8988T (cell line): ENCODE results near the gene MICB.

Source experiments
- DNase-seq: peaks from one replicate; pipeline ENCODE4 v3.0.0; 2011

The MICB gene

DNA sequence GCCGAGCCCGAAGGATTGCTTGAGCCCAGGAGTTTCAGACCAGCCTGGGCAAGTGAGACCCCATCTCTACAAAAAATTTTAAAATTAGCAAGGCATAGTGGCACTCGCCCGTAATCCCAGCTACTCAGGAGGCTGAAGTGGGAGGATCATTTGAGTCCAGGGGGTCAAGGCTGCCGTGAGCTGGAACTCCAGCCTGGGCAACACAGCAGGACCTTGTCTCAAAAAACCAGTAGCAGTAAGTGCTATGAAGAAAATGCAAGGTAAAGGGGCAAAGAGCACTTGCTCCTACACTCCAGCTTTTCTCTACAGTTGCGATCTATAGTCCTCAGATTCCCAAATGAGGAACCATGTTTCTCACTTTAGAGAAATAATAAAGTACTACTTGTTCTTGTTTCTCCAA, 45.7 kb downstream of the MICB start:
- DNase-seq = no peak

DNA sequence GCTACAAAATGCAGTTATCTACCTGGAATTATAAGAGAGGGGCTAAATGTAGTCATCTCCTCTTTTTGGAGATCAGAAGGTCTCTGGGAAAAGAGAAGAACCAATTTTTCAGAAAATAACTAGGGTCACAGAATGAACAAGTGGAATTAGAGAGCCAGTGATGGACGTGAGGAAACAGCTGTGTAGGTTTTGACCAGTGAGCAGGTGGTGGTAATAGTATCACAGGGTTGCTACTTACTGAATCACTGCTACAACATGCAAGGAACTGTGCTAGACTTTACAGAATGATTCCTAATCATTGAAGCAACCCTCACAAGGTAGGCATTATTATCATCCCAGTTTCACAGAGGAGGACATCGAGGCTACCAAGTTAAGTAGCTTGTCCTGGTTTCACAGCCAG, 46.7 kb downstream of the MICB start:
- DNase-seq = no peak

DNA sequence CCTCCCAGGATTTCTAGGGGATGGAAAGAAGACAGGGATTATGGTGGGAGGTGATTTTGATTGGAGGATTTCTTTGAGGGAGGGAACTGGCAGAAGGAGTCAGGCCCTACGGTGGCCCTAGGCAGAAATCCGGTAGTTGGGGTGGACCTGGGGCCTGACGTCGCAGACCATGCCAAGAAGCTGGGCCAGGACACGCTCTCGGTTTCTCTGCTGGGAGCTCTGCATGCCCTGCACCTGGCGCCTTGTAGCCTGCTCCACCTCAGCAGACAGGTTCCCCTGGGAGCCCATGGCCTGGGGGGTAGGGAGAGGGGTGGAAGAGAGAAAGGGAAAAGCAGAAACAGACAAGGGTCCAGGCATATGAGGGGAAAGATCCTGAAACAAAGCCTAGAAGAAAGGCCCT, 47.3 kb downstream of the MICB start:
- DNase-seq = no peak

DNA sequence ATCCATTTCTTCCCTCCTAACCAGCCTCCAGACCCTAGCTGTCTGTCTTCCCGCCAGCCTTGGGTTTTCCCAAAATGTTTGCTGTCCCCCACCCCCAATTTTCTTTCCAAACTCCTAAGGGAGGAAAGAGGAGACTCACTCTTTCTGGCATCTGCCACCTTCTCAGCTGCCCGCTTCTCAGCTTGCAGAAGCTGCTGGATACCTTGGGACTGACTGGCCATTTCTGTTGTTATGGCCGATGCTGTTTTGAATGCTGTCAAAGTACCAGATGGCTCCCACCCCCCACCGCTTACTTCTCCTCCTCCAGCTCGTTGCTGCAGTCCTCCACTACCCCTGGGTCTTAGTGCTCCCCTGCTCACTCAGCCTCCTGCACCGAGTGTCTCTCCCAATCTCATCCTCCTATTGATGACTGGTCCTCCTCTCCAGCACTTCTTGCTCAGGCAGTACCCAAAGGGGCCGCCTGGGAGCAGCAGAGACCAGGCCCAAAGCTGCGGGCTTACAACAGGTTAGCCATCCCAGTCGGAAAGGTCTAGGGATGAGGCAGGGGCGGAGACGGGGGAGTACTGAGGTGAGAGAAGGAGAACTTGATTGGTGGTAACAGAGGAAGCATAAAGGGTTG, 48.5 kb downstream of the MICB start, which contains the start of gene ATP6V1G2:
TSS of gene ATP6V1G2 (minus strand) at position 270 of the 619 bp plus-strand sequence. CDS start at position 221, 49 bp downstream.
- no peak for DNase-seq

DNA sequence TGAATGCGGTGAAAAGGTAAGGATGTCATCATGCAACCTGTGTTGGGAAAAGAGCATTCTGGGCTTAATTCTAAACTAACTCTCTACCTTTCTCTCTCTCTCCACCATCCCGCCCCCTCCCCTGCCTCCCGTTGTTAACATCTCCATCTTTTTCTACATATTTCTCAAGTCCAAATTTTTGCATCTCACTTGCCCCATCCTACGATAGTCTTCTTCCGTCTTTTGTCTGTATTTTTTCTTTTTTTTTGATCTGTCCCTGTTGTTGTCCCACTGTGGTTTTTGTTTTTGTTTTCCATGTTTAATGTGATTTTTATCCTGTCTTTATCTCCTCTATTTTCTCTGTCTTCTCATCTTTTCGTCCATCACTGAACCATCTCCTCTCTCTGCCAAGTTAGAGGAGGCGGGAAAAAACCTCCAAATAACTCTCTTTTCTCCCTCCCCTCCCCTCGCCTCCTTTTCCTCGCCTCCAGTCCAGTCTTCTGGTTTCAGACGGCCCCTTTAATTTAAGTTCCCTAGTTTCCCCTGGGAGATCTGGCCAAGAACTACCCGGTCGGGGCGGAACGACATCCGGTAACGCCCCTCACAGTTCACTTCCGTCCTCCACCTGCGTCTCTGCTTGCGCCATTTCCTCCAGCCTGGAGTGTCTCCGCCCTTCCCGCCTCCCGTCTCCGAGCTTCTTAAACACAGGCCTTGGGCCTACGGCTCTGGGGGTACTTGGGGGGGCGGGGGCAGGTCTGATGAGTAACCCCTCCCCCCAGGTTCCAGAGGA, 49.2 kb downstream of the MICB start, which contains the start of gene NFKBIL1:
TSS of gene NFKBIL1 (plus strand) at position 651 of the 769 bp plus-strand sequence. CDS start at position 738, 87 bp downstream.
- DNase-seq = peak; percentile 73

DNA sequence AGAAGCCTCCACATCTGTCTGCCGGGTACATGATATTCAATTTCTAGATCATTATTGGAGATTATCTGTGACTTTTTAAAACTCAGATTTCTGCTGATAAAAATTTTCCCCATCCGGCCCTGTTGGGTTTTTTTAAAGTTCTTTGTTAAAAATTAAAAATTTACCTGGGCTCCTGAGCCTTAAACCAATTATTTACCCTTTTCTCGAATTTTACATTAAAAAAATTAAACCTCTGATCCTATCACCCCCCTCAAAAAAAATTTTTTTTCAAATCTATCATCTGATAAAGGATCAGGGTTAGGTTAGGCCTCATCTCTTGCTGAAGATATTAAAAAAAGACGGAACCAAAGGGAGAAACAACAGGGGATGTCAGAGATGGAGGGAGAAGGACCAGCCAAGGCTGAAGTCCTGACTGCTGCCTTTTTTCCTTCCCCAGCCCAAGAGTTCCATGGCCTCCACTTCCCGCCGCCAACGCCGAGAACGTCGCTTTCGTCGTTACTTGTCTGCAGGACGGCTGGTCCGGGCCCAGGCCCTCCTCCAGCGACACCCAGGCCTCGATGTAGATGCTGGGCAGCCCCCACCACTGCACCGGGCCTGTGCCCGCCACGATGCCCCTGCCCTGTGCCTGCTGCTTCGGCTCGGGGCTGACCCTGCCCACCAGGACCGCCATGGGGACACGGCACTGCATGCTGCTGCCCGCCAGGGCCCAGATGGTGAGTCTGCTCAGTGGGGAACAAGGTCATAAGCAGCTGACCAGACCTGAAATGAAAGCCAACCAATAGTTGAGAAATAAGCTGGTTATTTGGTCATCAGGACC, 50.0 kb downstream of the MICB start:
- no peak for DNase-seq

DNA sequence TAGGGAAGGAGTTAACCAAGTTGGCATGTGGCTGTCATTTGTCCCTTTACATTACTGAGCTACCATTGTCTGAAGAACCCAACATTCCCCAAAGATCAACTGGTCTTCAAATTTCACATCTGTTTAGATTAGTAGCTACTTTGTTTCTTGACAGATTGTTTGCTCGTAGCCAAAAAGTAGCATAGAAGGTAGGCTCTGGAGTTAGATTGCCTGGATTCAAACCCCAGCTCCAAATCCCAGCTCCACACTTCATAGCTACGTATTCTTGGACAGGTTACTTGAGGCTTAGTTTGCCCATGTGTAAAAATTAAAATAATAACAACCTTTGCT, 50.6 kb downstream of the MICB start:
- DNase-seq = no peak

DNA sequence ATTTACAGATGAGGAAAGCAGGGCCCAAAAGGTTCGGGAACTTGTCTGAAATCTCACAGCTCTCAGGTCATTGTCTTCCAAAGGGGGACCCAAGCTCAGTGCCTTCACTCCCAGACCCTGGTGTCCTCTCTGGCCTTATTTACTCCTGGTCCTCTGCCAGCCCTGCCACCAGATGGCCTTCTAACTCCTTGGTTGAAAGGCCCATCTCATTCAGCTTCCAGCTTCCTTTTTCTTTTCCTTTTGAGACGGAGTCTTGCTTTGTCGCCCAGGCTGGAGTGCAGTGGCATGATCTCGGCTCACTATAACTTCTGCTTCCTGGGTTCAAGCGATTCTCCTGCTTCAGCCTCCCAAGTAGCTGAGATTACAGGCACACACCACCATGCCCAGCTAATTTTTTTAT, 53.4 kb downstream of the MICB start:
- DNase-seq = peak; percentile 65

DNA sequence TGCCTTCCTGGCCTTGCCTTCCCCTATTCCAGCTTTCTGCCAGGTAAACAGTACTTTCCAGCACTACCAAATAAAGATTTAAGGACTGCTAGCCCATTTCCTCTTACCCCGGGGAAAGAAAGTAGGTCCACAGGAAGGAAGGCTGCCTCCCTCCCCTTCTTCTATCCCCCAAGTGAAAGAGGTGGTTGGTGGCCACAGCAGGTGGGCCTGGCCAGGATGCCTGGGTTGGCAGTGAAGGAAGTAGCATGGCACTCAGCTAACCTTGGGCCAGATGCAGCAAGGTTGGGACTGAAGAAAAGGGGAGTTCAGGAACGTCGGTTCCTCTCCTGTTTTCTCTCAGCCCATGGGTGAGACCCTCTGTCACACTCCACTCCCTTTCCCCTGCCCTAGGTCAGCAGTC, 58.4 kb downstream of the MICB start:
- DNase-seq = no peak

DNA sequence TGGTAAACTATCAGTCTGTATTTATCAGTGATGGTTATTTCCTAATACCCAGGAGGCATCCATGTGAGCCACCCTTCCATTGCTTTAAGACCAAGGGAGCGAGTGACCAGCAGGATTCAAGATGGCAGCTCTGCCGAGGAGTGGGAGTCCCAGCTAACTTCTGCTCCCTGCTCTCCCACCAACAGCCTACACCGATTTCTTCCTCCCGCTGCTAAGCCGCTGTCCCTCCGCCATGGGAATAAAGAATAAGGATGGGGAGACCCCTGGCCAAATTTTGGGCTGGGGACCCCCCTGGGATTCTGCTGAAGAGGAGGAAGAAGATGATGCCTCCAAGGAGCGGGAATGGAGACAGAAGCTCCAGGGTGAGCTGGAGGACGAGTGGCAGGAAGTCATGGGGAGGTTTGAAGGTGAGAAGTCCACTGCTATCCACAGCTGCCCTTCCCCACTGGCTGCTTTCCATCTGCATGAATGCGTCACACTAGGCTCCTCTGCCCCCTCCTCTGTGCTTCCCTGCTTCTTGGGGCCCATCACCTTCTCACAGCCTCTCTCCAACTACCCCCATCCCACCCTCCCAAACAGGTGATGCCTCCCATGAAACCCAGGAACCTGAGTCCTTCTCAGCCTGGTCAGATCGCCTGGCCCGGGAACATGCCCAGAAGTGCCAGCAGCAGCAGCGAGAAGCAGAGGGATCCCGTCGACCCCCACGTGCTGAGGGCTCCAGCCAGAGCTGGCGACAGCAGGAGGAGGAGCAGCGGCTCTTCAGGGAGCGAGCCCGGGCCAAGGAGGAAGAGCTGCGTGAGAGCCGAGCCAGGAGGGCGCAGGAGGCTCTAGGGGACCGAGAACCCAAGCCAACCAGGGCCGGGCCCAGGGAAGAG, 59.7 kb downstream of the MICB start:
- DNase-seq = no peak

DNA sequence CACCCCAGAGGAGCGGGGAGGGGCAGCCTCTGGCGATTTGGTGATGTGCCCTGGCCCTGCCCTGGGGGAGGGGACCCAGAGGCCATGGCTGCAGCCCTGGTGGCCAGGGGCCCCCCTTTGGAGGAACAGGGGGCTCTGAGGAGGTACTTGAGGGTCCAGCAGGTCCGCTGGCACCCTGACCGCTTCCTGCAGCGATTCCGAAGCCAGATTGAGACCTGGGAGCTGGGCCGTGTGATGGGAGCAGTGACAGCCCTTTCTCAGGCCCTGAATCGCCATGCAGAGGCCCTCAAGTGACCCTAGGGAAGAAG, 60.3 kb downstream of the MICB start:
- no peak for DNase-seq

DNA sequence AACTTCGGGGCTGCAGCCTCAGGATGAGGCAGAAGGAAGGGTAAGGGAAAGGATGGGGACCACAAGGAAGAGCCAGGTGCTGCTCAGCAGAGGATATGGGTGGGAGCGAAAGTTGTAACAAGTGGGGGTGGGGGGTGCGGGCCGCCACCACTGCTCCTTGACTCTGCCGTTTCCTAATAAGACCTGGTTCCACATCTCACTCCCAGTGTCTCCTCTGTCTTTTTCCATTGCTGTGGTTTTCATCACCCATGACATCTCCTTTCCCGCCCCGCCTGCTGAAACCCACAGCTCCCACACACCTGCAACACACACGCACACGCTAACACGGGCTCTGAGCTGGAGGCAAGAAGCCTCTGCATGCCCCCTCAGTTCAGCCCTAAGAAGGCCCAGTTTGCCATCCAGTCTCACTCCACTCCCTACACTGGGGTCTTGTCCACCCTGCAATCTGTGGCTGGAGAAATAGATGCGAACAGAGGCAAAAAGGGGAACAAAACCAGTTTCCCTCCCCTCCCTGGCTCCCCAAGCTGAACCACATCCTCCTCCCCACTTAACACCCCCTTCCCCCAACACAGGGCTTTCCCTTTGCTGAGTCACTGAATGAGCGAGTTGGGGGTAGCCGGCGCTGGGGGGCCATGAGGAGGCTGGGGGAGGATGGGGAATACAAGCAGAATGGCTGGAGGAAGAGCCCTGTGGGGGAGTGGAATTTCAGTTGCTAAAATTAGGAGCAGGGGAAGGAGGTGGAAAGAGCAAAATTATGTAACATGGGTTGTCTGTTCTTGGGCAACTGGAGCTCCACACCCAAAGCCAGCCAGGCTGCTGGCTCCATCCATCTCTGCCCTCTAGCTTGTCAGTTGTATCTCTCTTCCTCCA, 60.9 kb downstream of the MICB start:
- no peak for DNase-seq

DNA sequence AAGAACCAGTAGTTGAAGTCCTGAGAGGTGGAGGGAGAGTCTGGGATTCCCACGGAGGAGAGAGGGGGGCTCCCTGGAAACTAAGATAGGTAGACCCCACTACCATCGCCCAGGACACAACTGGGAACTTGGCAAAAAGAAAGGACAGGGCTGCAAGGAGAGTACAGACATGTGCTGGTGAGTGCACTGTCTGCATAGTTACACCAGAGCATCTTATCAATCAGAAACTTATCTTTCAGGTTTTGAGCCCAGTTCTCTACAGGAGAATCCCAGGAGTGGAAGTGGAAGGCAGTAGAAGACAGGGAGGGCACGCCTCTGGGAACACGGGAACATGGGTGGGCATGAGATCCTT, 61.6 kb downstream of the MICB start:
- no peak for DNase-seq

DNA sequence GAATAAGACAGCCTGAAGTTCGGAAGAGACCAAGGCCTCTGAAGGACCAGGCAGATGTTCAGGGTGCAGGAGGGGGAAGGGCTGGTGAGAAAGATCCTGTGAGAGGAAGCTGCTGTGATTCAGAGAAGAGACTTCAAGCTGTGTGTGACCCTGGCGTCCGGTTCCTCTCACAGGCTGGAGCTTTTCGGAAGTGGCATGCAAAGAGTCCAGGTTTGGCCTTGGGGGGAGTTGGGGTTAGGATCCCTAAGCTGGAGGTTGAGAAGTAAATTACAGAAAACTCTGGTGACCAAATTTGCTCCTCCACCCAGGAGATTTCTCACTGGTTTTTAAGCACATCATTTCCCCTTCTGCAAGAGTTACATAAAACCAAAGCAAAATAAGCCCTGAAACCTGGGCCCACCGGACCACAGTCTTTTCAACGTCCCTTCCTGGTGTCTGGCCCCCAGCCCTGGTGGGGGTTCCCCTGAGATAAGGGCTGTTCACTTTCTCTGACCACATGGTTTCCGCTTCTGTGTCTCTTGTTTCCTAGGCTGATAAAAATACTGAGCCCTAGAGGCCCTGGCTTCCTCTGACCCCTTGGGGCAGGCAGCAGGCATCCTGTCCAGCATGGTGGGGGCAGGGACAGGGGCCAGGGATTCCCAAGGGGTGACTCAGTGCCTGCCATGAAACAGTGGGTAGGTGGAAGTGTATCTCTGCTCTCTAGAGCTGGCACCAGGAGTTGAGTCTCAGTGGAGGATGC, 62.2 kb downstream of the MICB start:
- DNase-seq = no peak

DNA sequence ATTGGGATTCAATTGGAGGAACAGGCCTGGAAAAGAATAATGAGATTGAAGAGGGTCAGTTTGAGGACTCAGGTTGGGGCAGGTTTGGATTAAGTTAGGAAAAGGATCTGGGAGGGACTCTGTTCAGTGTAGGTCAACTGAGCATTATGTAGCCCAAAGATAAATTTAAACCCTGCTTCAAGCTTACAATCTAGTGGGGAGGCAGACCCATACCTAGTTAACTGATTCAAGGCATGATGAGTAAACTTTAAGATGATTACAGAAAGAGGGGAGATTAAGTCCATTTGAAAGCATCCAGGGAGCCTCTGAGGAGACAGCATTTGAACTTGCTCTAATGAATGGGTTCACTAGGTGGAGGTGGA, 62.7 kb downstream of the MICB start:
- DNase-seq = no peak
